Activated CD4-positive, alpha-beta T cell treated with anti-CD3 and anti-CD28 coated beads, Interleukin-2, Interleukin-4, amounts not matched to agents 100 ng/mL and 50 ng/mL, durations not matched to agents 16 hours and 8 hours (primary cell): Measurements from ENCODE around the gene ABI3BP.

Experiments used
- DNase-seq: peaks from one replicate; pipeline ENCODE4 v3.0.0-alpha.2; 2020; ENCODE audit warnings: low spot score

ABI3BP gene

DNA sequence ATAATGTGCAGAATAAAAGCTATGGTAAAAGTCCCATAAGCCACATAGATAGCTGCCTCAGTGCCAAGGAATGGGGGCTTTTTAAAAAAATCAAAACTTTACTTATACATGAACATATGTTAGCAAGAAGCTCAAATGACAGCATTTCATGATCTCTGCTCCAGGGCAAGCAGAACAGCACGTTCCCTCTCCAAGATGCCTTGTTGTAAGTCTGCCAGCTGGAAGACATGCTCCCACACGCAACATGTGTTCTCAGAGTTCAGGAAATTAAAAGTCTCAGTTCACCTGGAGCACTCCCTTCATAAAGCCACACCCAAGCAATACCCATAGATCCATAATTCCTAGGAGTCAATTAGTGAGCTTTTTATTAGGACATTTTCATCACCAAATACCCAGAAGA lies 52.2 kb downstream of the ABI3BP start:
- DNase-seq: no peak

GRCh38 chr3:100936931-100937330 lies 56.3 kb downstream of the ABI3BP start:
- DNase-seq: no peak

GRCh38 chr3:100932491-100932890 lies 60.7 kb downstream of the ABI3BP start:
- DNase-seq: no peak

DNA sequence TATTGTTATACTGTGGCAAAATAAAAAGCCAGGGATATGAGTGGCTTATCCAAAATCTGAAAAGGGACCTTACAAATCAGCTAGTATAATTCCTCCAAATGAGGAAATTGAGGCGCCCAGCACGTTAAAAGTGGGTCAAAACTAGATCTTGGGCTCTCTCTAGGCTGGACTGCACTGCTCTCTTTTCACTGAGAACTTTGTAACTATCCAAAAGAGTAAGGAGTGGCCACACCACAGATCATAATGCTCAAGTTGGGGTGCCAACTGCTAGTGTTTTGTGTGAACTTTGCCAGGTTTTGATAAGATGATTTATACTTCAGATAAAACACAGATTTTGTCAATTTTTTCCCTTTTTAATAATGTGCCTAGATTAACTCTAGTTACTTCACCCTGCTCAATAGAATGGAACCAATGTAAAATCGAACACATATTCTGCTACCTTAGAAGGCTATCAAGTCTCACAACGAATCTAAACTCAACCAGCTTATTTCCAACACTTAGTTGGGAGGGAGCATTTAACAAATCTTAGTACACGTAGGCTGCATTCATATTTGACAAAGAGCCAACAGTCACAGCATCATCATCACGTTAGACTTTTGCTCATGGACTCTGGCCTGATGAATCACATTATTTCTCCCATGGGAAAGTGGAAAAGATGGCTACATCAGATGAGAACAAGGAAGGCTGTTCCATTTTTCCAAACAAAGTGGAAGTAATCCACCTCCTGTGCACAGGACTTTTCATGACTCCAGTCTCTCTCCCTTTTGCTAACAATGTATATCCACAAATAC lies 64.4 kb downstream of the ABI3BP start:
- DNase-seq: no peak

DNA sequence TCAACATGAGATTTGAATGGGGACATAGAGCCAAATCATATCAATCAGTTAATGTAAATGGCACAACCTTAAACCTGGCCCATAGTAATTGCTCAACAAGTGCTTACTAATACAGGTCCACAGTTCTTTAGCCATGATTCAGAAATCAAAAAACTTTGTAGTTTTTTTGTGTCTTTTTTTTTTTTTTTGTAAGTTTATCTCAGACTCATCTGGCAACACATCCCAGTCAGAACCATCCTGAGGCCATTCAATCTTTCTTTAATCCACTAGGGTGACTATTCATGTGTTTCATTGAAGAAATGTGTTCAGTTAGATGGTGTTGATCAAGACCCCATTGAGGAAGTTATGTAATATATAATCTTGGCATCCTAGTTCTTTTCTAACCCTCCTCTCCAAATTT lies 65.4 kb downstream of the ABI3BP start:
- DNase-seq: no peak

DNA sequence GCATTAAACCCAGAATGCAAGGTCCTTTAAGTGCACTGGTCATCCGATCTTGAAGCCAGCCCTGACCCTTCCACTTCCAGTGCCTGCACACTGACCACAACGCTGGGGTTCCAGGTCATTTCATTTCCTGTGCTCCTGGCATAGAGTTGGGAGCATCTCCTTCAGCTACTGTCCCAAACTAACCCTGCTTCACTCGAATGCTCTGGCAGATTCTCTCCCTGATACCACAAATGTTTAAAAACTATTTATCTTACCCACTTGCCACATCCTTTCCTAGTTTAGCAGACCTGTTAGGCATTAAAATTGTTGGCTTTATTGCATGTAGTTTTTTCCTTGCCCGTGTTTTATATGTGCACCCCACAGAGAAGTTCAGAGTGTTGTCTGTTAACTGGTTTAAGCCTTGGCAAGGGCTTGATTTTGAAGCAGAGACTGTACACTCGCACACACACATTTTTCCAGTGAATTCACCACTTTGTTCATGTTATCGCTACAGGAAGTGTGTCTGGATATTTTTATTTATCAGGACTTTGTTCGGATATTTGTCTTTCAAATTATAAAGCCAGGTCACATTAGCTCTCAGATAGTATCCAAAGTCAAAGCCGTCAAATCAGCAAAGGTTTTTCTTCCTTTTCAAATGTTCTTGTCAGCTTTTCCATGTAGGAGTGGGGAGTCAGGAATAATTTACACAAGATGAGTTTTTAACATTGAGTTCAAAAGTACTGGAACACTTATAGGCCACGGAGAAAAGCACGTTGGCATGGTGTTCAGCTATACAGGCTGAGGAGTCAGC lies 77.3 kb downstream of the ABI3BP start:
- DNase-seq: no peak

DNA sequence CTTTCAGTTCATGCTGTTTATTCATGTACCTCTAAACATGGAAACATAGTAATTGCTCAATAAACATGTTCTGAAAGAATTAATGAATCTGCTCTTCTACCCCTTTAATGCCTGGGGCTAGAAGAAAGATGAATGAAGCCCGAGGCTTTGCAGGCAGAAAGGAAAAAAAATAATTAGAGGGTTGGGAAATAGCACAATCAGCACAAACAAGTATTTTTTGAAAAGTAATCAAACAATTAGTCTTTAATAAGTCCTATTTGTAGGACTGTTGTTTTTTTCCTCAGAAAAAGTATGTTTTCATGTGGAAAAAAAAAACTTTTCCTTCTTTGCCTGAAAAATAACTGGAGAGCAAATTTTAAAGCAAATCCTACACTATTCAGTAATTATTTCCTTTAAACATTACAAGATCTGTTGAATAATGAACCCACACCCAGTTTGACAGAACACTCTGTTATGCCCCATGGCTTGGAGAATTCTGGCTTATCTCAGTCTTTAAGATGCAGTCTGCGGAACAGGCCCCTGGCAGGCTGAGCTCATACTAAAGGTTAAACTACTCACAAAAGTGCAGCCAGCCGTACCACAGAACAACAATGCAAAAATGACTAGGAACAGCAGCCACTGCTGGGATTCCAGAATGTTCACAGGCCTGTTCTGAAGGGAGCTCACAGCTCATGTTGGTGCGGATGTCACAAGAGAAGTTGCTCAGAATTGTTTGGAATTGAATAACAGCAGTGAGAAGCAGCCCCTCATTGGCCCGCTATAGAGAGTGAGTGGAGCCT lies 79.2 kb downstream of the ABI3BP start:
- DNase-seq: no peak

DNA sequence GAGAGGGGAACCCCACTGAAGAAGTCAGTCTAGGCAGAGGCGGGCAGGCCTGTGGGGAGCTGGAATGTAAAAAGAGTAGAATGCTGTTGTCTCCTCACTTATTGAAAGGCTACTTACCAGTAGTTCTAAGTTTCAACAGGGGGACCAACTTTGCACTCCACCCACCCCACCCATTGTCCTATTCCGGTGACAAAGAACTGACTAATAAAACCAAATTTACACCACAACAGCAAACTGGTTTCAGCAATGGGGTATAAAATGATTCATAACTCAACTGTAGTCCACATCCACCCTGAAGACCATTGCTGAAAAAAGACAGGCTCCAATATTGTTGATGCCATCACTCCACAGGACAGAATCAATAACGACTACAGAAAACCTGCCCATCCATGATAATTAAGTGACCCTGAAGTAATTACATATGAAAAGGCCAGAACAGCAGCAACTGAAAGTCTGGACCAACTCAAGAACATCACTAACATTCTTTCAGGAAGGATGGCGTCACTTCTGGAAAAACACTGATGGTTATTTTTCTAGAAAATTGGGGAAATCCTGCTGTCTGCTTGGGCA lies 80.2 kb downstream of the ABI3BP start:
- no peak for DNase-seq

DNA sequence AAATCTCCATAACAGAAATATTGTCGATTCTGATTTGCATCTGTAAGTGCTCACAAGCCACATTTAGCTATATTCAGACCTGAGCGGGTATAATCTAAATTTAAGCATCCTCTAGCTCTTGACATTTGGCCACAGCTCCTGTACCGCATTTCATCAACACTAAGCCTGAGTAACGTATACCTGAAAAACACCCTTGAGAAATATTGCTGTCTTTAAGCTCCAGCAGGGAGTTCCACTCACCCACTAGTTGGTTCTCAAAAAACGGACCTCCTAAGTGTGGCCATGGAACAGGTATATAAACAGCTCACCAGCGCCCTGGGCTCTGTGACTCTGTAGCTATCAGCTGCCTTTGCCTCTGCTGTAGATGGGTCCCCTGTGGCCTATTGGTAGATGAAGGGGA lies 80.7 kb downstream of the ABI3BP start:
- DNase-seq: no peak

DNA sequence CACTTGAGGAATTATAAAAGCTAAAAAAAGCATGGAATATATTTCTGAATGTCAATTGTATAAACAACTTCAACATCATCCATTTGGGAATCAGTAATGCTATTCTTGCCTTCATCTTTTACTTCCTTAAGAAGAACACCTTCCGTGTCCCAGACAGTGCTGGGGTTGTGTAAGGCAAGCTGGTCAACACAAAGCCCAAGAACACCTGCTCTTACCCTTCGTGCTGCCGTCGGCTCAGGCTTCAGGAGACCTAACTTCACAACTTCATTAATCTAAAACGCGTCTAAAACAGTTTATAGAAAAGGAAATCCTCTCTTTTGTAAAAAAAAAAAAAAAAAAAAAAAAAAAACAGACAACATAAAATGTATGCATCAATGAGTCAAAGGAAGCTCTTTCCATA lies 81.3 kb downstream of the ABI3BP start:
- DNase-seq: no peak

DNA sequence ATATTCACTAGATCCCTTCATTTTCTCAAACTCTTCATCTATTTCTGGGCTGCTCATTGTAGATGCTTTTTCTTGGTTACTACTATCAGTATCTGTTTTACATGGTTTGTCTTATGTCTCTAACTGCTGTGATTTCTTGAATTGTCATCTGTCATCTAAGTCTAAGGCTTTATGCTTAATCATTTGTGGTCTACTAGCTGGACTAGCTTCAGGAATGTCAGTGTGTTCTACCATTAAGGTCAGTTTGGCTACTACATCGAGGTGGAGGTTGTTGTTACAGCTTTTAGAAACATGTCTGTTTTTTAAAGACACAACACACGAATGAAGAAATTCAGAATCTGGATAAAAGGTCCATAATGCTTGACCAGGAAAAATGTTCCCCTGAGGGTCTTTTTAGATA lies 82.2 kb downstream of the ABI3BP start:
- no peak for DNase-seq

DNA sequence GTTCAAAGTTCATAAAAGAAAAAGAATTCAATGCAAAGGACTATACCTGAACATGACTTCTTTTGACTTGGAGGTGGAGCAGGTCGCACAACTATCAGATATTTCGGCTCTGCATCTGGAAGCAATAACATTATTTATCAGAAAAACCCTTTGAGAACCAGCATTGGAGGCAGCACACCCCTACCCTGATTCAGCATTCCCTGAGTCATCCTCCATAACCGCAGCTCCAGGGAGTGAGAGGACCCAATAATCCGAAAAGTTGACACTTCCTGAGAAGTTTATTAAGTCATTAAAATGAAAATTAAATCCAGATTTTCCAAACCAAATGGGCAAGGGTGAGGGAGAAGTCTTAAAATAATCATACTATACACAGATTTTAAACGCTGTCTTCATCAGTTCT lies 90.6 kb downstream of the ABI3BP start:
- no peak for DNase-seq

DNA sequence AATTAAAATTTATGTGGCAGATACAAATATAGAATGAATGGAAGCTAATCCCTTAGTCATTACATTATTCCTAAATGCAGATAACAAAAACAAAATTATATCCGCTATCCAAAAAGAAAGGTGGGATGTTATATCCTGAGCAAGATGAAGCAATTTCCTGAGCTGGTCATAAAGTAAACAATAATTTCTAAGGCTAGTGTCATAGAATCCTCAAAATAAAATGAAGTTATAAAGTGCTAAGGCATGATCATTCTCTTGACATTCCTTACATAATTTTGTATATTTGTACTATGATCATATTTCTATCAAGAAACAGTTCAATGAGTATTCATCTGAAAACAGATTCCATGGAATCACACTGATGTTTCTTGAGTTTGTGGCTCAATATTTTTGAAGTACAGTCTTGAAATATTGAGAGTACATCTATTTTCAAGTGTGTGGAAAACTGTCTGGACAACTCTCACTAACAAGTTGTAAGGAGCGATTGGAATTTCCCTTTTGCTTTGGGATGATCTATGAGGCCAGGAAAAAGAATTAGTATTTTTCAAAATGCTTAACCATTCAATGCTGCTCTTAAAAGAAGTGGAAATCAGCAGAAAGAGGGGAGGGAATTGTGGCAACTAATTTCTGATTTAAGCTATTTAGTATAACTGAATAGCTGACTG lies 92.4 kb downstream of the ABI3BP start:
- DNase-seq: no peak

DNA sequence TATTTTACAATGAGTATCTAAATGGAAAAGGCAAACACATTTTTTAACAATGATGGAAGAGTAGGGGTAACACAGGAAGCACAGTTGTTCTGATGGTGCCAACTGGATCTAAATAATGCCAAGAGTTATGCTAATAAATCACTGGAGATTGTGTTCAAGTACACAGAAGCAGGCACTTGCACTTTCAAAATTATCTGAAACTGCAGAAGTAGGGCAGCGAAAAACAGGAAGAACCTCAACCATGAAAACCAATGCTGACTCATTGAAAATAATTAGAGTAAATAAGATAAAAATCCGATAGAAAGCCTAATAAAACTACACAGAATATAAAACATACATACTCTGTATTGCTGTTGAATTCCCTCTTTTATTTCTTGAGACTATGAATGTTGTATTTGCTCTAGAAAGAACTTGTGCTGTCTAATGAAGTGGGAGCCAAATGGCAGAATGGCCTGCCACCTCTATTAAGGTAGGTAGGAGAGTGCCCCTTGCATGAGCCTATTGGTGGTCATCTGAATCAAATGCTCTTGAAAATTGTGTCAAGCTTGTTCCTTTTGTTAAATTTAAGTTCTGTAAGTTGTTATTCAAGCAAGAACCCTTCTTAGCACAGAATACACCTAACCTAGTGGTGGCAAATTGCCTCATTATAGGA lies 93.7 kb downstream of the ABI3BP start:
- no peak for DNase-seq

- DNase-seq: no peak
Measured at GRCh38 chr3:100898681-100899080, 94.5 kb downstream of the ABI3BP start.

GRCh38 chr3:100896994-100897393 lies 96.2 kb downstream of the ABI3BP start:
- DNase-seq: no peak

DNA sequence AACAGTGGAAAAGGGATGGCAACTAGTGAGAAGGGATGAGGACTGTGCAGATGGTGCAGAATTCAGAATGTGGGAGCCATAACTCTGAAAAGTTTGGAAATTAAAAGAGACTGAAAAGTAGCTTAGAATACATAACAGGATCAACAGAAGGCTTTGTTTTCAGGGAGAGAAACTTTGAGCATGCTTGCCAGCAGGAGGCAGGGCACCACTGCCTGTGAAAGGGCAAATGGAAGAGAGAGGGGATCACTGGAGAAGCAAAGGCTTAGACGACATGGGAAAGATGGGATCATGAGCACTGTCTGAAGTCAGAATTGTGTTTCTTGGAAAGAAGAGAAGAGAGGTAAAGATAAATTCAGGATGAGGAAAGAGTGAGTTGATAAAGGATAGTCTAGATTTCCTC lies 99.6 kb downstream of the ABI3BP start:
- no peak for DNase-seq

GRCh38 chr3:100893108-100893507 lies 100.1 kb downstream of the ABI3BP start:
- DNase-seq: no peak

DNA sequence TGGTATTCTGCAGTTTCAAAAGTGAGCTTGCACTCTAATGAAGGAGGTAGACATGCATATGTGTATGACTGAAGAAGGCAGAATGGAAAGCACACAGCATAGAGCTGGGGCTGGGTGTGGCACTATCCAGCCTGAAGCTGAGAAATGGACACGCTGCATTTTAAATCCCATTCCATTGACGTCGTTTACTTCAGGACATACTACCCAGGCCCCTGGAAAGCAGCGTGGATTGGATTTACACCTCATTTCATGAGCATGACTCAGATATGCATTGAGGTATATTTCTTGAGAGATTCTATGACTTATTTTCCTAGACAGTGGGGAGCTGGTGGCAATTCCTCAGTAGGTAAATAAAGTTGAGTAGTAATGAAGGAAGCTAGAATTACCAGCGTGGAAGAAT lies 101.4 kb downstream of the ABI3BP start:
- no peak for DNase-seq

- DNase-seq: peak; percentile 6
Measured at GRCh38 chr3:100891033-100891432, 102.2 kb downstream of the ABI3BP start.

DNA sequence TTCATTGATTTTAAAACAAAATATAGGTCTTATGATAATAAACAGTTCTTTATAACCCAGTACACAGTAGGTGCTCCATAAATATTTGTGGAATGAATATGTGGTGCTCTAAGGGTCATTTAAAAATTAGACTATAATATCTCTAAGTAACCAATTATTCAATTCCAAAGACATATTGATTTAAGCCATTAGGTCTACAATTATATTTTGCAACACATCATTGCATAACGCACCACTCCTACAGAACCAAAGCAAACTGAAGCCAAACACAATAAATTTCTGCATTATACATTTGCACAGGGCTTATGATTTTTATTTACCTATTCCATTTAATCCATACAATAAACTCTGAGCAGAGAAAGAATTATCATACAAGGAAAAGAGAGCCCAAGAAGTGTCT lies 104.3 kb downstream of the ABI3BP start:
- DNase-seq: no peak
